ENCODE measurements around the gene SNX12.

SNX12 gene

DNA sequence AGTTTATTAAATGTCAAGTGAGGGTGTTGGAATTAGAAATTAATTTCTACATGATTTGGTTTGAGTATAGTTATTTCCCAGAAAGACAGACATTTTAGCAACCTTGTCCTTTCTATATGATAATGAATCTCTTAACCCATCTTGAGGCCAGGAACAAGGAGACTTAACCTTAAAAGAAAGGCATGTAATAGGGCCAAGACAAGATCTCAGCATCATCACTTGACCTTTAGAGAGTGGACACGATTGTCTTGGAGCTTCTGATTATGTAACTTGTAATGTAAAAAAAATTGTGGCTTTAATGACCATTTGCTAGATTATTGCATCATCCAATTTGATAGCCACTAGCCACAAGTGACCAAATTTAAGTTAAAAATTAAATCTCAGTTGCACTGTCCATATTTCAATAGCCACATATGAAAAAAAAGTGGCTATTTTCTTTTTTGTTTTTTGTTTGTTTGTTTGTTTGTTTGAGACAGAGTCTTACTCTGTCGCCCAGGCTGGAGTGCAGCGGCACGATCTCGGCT, 14.1 kb upstream of the SNX12 start (continued):
- TF ChIP-seq ZNF585B (tag by site-specific recombination; IDR thresholded peaks at IDR 0.05), result no peak
- TF ChIP-seq, protein P1, sequence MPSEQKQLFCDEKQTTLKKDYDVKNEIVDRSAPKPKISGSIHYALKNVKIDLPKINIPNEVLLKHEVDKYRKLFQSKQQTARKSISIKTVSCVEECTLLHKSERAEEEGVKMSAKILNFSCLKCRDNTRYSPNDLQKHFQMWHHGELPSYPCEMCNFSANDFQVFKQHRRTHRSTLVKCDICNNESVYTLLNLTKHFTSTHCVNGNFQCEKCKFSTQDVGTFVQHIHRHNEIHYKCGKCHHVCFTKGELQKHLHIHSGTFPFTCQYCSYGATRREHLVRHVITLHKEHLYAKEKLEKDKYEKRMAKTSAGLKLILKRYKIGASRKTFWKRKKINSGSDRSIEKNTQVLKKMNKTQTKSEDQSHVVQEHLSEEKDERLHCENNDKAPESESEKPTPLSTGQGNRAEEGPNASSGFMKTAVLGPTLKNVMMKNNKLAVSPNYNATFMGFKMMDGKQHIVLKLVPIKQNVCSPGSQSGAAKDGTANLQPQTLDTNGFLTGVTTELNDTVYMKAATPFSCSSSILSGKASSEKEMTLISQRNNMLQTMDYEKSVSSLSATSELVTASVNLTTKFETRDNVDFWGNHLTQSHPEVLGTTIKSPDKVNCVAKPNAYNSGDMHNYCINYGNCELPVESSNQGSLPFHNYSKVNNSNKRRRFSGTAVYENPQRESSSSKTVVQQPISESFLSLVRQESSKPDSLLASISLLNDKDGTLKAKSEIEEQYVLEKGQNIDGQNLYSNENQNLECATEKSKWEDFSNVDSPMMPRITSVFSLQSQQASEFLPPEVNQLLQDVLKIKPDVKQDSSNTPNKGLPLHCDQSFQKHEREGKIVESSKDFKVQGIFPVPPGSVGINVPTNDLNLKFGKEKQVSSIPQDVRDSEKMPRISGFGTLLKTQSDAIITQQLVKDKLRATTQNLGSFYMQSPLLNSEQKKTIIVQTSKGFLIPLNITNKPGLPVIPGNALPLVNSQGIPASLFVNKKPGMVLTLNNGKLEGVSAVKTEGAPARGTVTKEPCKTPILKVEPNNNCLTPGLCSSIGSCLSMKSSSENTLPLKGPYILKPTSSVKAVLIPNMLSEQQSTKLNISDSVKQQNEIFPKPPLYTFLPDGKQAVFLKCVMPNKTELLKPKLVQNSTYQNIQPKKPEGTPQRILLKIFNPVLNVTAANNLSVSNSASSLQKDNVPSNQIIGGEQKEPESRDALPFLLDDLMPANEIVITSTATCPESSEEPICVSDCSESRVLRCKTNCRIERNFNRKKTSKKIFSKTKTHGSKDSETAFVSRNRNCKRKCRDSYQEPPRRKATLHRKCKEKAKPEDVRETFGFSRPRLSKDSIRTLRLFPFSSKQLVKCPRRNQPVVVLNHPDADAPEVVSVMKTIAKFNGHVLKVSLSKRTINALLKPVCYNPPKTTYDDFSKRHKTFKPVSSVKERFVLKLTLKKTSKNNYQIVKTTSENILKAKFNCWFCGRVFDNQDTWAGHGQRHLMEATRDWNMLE (tag by site-specific recombination; conservative IDR thresholded peaks at IDR 0.05; ENCODE audit: low read depth), result 0 out of 2 replicates have a peak, but pooled peaks have one; percentile 7
- TF ChIP-seq ZFP37 (tag by site-specific recombination; IDR thresholded peaks at IDR 0.05), result no peak
- TF ChIP-seq, protein P2, sequence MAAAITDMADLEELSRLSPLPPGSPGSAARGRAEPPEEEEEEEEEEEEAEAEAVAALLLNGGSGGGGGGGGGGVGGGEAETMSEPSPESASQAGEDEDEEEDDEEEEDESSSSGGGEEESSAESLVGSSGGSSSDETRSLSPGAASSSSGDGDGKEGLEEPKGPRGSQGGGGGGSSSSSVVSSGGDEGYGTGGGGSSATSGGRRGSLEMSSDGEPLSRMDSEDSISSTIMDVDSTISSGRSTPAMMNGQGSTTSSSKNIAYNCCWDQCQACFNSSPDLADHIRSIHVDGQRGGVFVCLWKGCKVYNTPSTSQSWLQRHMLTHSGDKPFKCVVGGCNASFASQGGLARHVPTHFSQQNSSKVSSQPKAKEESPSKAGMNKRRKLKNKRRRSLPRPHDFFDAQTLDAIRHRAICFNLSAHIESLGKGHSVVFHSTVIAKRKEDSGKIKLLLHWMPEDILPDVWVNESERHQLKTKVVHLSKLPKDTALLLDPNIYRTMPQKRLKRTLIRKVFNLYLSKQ (tag by site-specific recombination; IDR thresholded peaks at IDR 0.05; ENCODE audit: borderline replicate concordance), result no peak

DNA sequence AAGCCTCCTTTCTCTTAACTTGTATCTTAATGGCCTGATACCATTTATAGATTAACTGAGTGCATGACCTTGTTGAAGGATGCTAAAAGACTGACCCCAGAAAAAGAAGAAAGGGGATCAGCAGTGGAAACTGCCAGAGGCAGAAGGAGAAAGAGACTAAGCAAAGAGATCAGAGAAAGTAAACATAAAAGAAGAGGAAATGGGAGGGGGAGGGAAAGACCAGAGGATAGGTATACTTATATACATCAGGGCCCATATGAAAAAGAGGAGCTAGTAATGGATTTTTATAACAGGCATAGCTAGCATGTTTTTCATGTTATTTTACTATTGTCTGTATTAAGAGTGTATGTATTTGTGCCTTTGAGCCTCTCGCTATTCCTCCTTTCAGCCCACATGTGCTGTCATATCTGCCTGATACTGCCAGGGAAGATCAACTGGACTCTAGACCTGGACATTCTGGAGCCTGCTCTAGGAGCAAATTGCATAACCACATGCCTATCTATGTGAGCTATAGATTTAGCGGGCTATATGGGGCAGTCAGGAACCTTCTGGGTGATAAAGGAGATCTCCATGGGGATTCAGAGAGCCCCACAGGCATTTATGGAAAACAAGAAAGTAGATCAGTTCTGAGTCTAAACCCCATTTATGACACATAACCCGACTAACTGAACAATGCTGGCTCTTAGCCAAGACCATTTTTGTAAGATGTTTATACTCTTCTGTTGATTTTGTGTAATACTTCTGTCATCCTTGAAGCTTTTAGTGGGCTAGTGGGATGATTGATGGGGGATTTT, 13.4 kb upstream of the SNX12 start:
- peak overlapping the region; percentile 24; the same call in 1 of the 2 replicates for H3K27ac ChIP-seq (ENCODE audit: extremely low read depth, low read depth, low read length)
- CTCF ChIA-PET, result interaction anchor here (0.6 to 1.2 kb wide), 3 partner anchors 23 to 102 kb away, joined by 3 to 4 read pairs (median 3); no protein-coding TSS in a partner anchor
- no peaks in the 10 kb centered on the region for H3K9me3 ChIP-seq (ENCODE audit: control insufficient read depth, insufficient read depth, low read depth, low read length)
- H3K4me1 ChIP-seq (ENCODE audit: control insufficient read depth, insufficient read depth, low read length), result peaks cover 12% of the 10 kb centered on the region
- POLR2A ChIA-PET, result interaction anchor here (1.2 kb wide), 1 partner anchor 14 kb away, joined by 5 read pairs; the partner anchor contains the start of gene SNX12
- H3K36me3 ChIP-seq (ENCODE audit: control insufficient read depth in 2 of 2, insufficient read depth in 1 of 2, low read length in 2 of 2), result no peaks in the 10 kb centered on the region
- H3K4me3 ChIP-seq (ENCODE audit: low read depth, low read length), result no peak overlapping the region
- TF ChIP-seq ZNF266 (tag by site-specific recombination; IDR thresholded peaks at IDR 0.05; ENCODE audit: low read depth), result no peak
- peak; percentile 54; the same call in 1 of the 2 replicates for TF ChIP-seq ZSCAN23 (tag by site-specific recombination; IDR thresholded peaks at IDR 0.05)
- TF ChIP-seq ZNF132 (tag by site-specific recombination; IDR thresholded peaks at IDR 0.05; ENCODE audit: borderline replicate concordance), result no peak
- peak; percentile 66; the same call in 1 of the 2 replicates for TF ChIP-seq WT1 (tag by site-specific recombination; IDR thresholded peaks at IDR 0.05)
- TF ChIP-seq, protein P3, sequence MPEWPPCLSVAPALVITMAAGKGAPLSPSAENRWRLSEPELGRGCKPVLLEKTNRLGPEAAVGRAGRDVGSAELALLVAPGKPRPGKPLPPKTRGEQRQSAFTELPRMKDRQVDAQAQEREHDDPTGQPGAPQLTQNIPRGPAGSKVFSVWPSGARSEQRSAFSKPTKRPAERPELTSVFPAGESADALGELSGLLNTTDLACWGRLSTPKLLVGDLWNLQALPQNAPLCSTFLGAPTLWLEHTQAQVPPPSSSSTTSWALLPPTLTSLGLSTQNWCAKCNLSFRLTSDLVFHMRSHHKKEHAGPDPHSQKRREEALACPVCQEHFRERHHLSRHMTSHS (tag by site-specific recombination; IDR thresholded peaks at IDR 0.05), result 0 out of 2 replicates have a peak, but pooled peaks have one; percentile 33
- TF ChIP-seq ZNF2 (tag by site-specific recombination; IDR thresholded peaks at IDR 0.05), result no peak
- TF ChIP-seq ZNF571 (tag by site-specific recombination; IDR thresholded peaks at IDR 0.05), result no peak
- TF ChIP-seq, protein P4, sequence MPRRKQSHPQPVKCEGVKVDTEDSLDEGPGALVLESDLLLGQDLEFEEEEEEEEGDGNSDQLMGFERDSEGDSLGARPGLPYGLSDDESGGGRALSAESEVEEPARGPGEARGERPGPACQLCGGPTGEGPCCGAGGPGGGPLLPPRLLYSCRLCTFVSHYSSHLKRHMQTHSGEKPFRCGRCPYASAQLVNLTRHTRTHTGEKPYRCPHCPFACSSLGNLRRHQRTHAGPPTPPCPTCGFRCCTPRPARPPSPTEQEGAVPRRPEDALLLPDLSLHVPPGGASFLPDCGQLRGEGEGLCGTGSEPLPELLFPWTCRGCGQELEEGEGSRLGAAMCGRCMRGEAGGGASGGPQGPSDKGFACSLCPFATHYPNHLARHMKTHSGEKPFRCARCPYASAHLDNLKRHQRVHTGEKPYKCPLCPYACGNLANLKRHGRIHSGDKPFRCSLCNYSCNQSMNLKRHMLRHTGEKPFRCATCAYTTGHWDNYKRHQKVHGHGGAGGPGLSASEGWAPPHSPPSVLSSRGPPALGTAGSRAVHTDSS (tag by site-specific recombination; IDR thresholded peaks at IDR 0.05), result no peak
- no peak for TF ChIP-seq ZNF692 (tag by site-specific recombination; IDR thresholded peaks at IDR 0.05)
- TF ChIP-seq MZF1 (tag by site-specific recombination; IDR thresholded peaks at IDR 0.05; ENCODE audit: borderline replicate concordance), result peak; percentile 68; the same call in 1 of the 2 replicates
- TF ChIP-seq, protein P5, sequence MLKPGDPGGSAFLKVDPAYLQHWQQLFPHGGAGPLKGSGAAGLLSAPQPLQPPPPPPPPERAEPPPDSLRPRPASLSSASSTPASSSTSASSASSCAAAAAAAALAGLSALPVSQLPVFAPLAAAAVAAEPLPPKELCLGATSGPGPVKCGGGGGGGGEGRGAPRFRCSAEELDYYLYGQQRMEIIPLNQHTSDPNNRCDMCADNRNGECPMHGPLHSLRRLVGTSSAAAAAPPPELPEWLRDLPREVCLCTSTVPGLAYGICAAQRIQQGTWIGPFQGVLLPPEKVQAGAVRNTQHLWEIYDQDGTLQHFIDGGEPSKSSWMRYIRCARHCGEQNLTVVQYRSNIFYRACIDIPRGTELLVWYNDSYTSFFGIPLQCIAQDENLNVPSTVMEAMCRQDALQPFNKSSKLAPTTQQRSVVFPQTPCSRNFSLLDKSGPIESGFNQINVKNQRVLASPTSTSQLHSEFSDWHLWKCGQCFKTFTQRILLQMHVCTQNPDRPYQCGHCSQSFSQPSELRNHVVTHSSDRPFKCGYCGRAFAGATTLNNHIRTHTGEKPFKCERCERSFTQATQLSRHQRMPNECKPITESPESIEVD (tag by site-specific recombination; IDR thresholded peaks at IDR 0.05), result peak; percentile 96
- TF ChIP-seq ZNF830 (tag by site-specific recombination; IDR thresholded peaks at IDR 0.05; ENCODE audit: low read depth), result no peak
- no peak for TF ChIP-seq ZNF112 (tag by site-specific recombination; IDR thresholded peaks at IDR 0.05)
- TF ChIP-seq SALL2 (tag by site-specific recombination; IDR thresholded peaks at IDR 0.05; ENCODE audit: borderline replicate concordance), result no peak
- 0 out of 2 replicates have a peak, but pooled peaks have one; percentile 11 for TF ChIP-seq TCF7L2 (IDR thresholded peaks at IDR 0.05; ENCODE audit: borderline replicate concordance, low read depth, low read length)
- TF ChIP-seq ZNF654 (tag by site-specific recombination; IDR thresholded peaks at IDR 0.05; ENCODE audit: low read depth), result no peak

Data from HEK293 (cell line).